Measurements from ENCODE around the gene PAPPA.

Gene PAPPA

DNA sequence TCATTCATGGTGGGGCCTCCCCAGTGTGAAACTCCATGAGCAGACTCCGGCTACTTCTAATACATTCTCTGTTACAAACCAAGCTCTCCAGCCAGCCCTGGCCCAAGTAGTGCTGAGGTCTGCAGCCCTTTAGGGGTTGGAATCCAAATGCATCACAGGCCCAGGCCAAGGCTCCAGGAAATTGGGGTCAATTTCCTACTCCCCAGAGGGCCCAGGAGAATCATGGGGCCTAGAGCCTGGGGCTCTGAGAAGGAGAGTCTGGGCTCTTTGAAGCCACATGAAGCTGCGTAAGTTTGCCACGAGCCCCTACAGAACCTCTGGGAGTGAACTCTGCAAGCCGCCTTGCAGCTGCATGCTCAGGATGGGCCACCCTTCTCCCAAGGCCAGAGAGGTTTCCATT, 206.4 kb downstream of the PAPPA start:
- no peak for DNase-seq (ENCODE audit: low read depth, low spot score)
- H3K4me3 ChIP-seq (ENCODE audit: low read length) = no peak overlapping the region

DNA sequence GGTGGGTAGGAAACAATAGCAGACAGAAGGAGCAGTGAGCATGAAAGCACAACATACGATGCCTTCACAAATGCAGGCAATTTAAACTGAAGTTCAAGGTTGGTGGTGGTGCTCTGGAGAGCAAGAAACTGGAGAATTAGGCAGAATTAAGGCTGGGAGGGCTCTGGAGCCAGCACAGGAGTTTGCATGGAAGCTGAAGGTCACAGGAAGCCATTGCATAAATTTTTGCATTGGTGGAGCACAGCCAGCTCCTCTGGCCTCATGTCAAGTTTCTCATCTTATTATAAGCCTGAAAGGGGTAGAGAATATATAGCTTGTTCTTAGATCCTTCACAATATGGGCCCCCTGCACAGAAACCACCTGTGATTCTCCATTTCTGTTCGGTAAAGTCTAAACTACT, 207.4 kb downstream of the PAPPA start:
- H3K4me3 ChIP-seq (ENCODE audit: low read length) = no peak overlapping the region
- DNase-seq (ENCODE audit: low read depth, low spot score) = no peak

DNA sequence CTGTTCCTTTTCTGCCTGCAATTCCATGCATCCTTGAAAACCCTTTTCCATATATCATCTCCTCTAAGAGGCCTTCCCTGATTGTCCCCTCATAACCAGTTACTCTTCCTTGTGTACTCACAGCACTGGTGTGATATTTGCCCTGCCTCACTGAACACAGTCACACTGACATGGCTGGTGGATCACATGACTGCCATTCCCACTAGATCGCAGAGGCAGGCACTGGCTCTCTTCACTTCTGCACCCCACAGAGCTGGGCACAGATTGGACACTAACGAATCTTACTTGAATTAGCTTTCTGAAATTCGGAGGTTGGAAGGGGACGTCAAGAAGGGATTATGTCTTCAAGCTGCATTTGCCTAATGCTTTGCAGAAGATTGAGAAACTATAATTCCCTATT, 208.0 kb downstream of the PAPPA start:
- no peak overlapping the region for H3K4me3 ChIP-seq (ENCODE audit: low read length)
- DNase-seq (ENCODE audit: low read depth, low spot score) = no peak

DNA sequence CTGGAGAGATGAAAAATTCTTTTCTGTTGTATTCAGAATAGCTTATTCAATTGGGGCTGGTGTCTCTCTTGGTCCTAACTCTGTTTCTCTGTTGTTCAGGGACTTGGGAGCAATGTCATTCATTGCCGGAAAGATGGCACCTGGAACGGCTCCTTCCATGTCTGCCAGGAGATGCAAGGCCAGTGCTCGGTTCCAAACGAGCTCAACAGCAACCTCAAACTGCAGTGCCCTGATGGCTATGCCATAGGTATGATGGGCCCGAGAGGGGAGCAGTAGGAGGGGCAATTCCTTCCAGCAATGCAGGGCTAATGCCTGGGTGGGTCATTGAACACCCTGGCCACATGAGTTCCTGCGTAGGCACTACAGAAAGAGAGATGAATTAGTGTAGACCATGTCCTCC, 208.9 kb downstream of the PAPPA start:
- H3K4me3 ChIP-seq (ENCODE audit: low read length) = no peak overlapping the region
- no peak for DNase-seq (ENCODE audit: low read depth, low spot score)

DNA sequence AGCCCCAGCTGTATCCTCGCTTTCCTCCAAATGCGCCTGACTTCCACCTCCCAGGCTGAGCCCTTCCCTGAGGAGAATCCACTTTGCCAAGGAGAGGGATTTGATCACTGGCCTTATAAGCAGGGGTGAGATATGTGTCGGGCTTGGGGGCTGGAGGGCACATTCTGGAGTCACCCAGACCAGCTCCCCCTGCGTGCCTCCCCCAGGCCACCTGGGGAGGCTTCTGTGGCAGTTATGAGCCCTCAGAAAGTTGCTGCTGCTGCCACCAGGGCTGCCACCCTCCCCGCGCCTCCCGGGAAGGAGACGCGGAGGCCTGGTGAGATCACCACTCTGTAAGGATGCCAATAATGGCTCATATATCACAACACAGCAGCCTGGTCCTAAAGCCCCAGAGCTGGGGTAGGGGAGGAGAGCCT, 211.5 kb downstream of the PAPPA start:
- H3K4me3 ChIP-seq (ENCODE audit: low read length) = no peak overlapping the region
- DNase-seq (ENCODE audit: low read depth, low spot score) = no peak

DNA sequence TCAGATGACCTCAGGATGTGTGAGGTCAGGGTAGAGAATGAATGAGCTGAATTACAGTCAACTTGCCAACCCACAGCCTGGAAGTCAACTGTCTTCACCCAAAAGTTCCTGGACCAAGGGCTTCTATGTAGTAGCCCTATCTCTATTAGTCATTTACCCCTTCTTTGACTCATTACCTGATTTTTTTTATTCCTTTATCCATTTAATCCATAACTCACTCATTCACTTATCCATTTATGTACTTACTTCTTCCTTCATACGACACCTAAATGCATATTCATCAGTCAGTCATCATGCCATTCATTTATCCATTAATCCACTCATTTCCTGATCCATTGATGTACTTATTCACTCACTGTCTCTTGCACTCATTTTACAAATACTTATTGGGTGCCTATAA, 212.7 kb downstream of the PAPPA start:
- H3K4me3 ChIP-seq (ENCODE audit: low read length) = no peak overlapping the region
- no peak for DNase-seq (ENCODE audit: low read depth, low spot score)

DNA sequence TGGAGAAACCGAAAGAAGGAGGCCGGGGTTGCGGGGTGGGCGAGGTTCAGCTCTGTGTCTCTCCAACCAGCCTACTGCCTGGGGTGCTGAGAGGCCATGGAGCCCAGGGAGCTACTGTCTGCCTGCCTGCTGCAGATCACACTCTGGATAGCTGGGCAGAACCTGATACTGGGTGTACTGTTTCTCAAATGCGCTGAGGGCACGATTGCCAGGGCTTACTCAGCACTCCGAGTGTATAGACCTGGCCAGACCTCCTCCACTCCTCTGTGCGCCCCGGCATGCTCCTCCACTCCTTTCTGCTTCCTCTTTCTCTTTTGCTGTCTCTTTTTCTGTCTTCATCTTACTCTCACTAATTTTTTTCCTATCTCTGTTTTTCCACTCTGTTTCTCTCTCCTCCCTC, 215.1 kb downstream of the PAPPA start:
- DNase-seq (ENCODE audit: low read depth, low spot score) = no peak
- no peak overlapping the region for H3K4me3 ChIP-seq (ENCODE audit: low read length)

DNA sequence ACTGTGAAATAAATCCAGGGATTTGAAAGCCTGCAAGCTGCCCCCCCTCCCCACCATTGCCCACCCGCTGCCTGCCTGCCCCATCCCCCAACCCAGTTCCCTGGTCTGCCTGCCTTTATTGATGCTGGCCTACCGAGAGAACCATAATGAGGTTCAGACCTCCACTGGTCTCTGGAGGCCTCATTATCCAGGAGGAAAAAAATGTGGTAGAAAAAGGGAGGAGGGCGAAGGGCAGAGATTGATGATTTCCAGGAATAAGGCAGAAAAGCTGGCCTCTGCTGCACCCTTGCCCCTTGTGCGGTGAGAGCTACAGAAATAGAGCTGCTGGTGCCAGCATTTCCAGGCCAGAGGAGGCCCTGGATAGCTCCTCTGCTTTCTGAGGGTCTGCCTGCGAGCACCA, 216.1 kb downstream of the PAPPA start:
- DNase-seq (ENCODE audit: low read depth, low spot score) = no peak
- no peak overlapping the region for H3K4me3 ChIP-seq (ENCODE audit: low read length)

DNA sequence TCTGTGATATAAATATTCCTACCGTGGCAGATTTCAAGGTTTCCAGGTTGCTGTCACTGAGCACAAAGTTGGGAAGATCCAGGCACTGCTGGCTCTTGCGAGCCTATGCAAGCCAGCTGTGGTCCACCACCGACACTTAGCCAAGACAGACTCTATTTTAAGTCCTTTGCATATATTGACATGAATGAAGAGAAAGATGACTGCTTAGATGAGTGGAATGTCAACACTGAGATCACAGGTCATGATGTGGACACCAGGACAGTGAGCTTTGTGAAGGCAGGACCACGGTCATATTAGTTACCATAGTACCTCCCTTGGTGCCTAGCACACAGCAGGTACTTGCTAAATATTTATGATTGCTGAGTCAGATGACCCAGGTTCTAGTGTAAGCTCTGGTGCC, 217.0 kb downstream of the PAPPA start:
- no peak for DNase-seq (ENCODE audit: low read depth, low spot score)
- H3K4me3 ChIP-seq (ENCODE audit: low read length) = no peak overlapping the region

DNA sequence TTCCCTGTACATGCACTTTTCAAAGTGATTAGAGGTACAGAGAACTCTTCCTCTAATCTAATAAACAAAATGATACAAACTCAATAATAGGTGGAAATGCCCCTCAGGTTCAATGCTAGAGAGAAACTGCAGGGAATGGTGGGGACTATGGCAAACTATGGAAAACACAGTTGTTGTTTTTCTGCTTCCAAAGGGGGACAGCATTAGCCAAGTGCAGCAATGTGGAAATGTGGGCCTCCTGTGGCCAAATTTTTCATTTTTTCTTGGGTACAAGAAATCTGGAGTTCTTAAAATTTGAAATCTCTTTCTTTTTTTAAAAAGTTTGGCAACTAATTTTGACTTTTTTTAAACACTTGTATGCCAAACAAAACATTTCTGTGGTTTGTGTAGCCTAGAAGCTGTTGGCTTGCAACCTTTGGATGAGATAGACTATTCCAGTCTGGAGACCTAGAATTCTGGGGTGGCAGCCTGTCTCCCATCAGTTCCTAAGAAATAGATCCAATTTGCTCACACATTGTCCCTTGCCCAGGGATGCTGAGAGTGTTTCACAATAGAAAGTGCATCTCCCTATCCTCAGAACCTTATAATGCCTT, 218.6 kb downstream of the PAPPA start:
- no peak overlapping the region for H3K4me3 ChIP-seq (ENCODE audit: low read length)
- DNase-seq (ENCODE audit: low read depth, low spot score) = no peak

DNA sequence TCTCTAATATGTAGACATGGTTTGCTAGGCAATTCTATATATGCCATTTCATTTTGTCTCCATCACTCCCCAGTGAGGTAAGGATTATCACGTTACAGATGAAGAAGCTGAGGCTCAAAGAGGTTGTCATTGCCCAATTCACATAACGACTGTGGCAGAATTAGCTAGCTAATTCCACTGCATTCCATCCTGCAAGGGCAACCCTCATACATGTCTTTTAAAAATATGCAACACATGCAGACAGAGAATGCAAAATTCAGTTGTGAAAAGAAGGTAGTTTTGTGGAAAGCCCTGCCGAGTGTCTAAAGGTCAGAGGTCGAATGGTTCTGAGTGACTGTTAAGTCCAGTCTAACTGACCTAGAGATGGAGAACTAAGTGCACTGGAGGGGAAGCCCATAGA, 219.2 kb downstream of the PAPPA start:
- no peak overlapping the region for H3K4me3 ChIP-seq (ENCODE audit: low read length)
- no peak for DNase-seq (ENCODE audit: low read depth, low spot score)

DNA sequence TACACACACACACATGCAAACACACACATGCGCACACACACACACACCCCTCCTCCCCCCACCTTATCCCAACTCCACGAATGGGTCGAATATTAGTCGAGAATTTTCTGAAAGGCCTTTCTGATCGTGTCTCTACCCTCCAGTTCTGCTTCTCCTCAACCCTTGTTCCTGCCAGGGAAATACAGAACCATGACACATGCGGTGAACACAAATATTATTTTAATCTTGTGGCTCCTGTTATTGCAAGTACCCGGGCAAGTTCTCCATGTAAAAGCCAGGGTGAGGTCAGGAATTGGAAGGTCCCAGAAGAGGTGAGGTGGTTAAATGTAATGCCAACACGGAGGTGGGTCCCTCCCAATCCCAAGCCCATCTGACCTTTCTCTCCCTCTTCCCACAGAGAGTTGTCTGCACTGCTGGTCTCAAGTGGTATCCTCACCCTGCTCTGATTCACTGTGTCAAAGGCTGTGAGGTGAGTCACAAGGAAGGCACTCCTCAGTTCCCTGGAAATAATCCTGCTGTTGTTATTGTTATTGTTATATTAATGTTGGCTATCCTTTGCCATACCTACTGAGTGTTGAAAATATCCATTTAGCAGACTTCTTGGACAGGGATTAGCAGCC, 223.7 kb downstream of the PAPPA start:
- DNase-seq (ENCODE audit: low read depth, low spot score) = no peak

DNA sequence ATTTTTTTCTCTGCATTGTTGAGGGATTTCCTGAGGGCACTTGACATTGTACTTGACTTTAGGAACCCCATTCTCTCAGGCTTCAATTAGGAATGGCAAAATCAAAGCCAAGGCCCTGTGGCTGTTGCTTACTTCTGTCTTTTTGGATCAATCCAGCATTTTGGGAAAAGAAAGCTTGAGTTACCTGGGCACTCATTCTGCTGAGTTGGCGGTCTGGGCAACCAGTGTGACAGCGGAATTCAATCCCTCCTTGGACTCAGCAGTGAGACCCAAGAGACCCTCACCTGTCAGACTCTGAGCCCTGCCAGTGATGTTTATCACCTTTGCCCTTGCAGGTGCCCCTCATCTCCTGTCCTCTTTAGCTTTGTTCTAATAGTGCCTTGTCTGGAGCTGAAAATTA, 225.3 kb downstream of the PAPPA start:
- H3K4me3 ChIP-seq (ENCODE audit: low read length) = no peak overlapping the region
- DNase-seq (ENCODE audit: low read depth, low spot score) = no peak

More for the DNA sequence above, 223.7 kb downstream of the PAPPA start:
- H3K4me3 ChIP-seq (ENCODE audit: low read length) = no peak overlapping the region

DNA sequence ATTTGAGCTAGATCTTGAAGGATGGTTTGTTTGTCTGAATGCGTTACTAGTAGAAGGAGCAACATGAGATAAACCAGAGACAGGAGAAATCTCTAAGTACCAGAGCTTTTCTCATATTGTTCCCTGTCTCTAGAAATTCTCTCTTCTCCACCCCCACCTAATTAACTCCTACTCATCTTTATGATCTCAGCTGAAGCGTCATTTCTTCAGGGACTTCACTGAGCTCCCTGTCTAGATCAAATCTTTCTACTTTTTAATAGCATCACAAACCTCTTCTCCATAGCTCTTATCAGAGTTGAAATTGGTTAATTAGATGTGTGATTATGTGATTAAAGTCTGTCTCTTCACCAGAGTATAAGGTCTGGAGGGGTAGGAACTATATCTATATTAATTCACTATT, 226.2 kb downstream of the PAPPA start:
- DNase-seq (ENCODE audit: low read depth, low spot score) = no peak
- H3K4me3 ChIP-seq (ENCODE audit: low read length) = no peak overlapping the region

DNA sequence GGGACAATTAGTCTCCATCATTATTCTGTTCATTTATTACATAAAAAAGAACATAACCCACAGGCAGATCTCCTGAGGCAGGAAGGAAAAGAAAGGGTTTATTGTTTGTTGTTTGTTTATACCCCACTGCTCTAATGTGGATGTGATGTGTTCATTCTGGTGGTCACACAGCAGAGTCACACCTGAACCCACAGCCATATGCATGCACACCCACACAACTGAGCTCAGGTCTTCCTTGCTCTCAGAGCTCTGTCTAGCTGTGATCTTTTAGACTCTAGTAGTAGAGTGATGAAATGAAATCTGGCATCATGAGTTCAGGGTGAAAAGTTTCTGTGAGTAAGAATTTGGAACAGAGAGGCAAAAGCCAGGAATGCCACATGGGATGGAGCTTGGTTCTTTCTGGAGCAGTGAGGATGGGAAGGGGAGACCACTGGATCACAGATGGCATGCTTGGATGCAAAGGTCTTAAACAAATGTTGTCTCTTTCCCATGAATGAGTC, 227.0 kb downstream of the PAPPA start:
- no peak overlapping the region for H3K4me3 ChIP-seq (ENCODE audit: low read length)
- no peak for DNase-seq (ENCODE audit: low read depth, low spot score)

DNA sequence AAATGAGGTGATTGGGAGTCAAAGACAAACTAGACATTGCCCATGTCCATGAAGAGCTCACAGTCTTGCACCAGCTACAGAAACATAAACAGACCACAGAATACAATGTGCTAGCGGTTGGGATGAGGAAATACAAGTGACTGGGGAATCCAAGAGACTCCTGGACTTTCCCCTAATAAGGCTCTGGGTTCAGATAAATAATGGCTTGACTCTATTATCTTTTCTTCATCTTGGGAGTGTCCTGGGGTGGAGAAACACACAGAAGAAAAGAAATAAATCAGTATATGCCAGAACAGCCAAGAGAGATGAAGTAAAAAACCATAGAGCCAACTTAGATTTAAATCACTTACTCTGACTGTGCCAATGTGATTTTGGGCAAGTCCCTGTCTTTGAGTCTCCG, 227.8 kb downstream of the PAPPA start:
- H3K4me3 ChIP-seq (ENCODE audit: low read length) = no peak overlapping the region
- DNase-seq (ENCODE audit: low read depth, low spot score) = no peak

DNA sequence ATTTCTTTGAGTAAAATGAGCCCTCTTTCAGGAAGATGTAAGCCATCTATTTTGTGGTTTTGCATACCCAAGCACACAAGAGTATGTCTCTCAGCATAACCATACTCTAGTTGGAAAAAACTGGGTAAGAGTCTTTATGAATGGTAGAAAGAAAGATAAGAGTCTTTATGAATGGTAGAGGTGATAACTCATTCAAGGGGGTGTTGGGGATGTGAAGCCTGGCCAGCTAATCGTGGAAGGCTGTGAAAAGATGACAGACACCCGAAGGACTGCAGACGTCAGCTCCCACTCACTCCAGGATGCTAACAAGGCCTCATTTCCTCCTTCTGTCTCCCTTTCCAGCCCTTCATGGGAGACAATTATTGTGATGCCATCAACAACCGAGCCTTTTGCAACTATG, 228.5 kb downstream of the PAPPA start:
- no peak for DNase-seq (ENCODE audit: low read depth, low spot score)
- H3K4me3 ChIP-seq (ENCODE audit: low read length) = no peak overlapping the region

DNA sequence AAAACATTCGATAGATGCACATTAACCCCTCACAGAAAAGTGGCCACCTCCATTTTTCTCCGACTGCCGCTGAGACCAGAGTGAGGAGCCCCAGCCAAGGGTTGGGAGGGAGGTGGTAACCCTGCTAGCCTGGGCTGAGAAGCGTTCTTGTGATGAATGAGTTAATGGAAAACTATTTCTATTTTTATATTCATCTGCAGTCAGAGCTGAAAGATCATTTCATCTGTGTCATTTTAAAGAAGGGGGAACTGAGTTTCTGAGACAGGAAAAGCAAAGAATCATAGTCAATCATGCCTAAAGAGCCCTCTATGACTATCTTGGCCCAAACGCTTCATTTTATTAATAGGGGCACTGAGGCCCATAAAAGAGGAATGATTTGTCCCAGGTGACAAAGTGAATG, 229.5 kb downstream of the PAPPA start:
- no peak overlapping the region for H3K4me3 ChIP-seq (ENCODE audit: low read length)
- no peak for DNase-seq (ENCODE audit: low read depth, low spot score)

DNA sequence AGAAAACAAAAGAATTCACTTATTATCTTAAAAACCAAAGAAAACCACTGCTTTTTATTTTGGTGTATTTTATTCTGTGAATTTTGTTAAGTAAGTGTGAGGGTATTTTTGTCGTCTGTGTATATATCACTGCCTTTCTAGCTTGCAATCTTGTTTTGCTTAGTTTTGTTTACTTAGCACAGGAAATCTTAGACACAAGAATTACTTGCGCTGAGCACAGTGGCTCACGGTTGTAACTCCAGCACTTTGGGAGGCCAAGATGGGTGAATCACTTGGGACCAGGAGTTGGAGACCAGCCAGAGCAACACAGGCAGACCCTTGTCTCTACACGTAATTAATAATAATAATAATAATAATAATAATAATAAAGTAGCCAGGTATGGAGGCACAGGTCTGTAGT, 230.3 kb downstream of the PAPPA start:
- DNase-seq (ENCODE audit: low read depth, low spot score) = no peak
- H3K4me3 ChIP-seq (ENCODE audit: low read length) = no peak overlapping the region

DNA sequence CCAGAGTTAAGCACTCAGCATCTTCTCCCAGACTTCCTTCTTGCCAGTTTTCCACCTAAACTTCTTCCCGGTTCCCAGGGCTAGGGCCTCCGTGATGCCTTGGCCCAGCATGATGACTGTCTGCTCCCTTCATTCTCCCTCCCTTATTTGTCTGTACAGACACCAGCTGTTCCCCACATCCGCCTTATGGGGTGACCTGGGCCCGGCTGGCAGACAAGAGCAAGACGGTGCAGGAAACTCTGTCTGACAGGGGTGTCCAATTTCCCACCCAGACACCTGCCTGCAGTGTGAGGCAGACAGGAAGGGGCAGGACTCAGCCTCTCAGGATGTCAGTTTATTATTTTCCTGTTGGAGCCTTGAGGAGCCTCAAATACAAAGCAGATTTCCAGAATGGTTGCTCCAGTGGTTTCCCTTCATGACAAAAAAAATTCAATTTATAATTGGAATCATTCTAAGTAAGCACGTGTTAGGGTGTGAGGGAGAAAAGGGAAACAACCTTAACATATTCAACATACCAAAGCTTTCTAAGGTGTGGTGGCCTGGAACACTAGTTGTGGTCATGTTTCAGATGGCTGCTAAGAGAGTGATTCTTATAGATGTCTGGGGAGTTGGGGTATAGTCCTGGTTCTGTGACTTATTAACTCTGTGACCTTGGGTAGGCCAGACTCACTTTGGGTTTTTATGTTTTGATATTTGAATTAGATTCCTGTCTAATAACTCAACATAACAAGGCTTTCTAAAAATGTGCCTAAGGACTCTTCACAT, 234.5 kb downstream of the PAPPA start:
- peak; percentile 32 for DNase-seq (ENCODE audit: low read depth, low spot score)
- H3K4me3 ChIP-seq (ENCODE audit: low read length) = no peak overlapping the region
